ENCODE results near the gene NCAPG2.
"Not testable (repeated sequence)": the region's sequence is repeated elsewhere in the genome, so short reads cannot be mapped to it uniquely, and the experiment has no call there.

NCAPG2 gene

GRCh38 chr7:158633055-158633956, 71.3 kb downstream of the NCAPG2 start:
- DNase-seq (ENCODE audit: low spot score): no peak

- no peak for DNase-seq (ENCODE audit: low spot score)
These were observed 72.9 kb downstream of the NCAPG2 start for GRCh38 chr7:158631574-158632195.

GRCh38 chr7:158626289-158626688, 78.3 kb downstream of the NCAPG2 start:
- not testable (repeated sequence) for DNase-seq (ENCODE audit: low spot score)

- DNase-seq (ENCODE audit: low spot score): no peak
These were observed 81.4 kb downstream of the NCAPG2 start for GRCh38 chr7:158623241-158623640.

- DNase-seq (ENCODE audit: low spot score): no peak
These were observed 83.7 kb downstream of the NCAPG2 start for GRCh38 chr7:158620839-158621441.

- DNase-seq (ENCODE audit: low spot score): no peak
These were observed 84.2 kb downstream of the NCAPG2 start for GRCh38 chr7:158620418-158620817.

- DNase-seq (ENCODE audit: low spot score): no peak
These were observed 85.9 kb downstream of the NCAPG2 start for GRCh38 chr7:158618745-158619140.

- no peak for DNase-seq (ENCODE audit: low spot score)
These were observed 86.9 kb downstream of the NCAPG2 start for GRCh38 chr7:158617737-158618128.

- no peak for DNase-seq (ENCODE audit: low spot score)
These were observed 88.6 kb downstream of the NCAPG2 start for GRCh38 chr7:158616050-158616449.

- peak; percentile 76 for DNase-seq (ENCODE audit: low spot score)
These were observed 89.9 kb downstream of the NCAPG2 start for GRCh38 chr7:158614700-158615099.

- no peak for DNase-seq (ENCODE audit: low spot score)
These were observed 91.1 kb downstream of the NCAPG2 start for GRCh38 chr7:158613481-158613880.

- DNase-seq (ENCODE audit: low spot score): no peak
These were observed 92.1 kb downstream of the NCAPG2 start for GRCh38 chr7:158612546-158612945.

- no peak for DNase-seq (ENCODE audit: low spot score)
These were observed 93.1 kb downstream of the NCAPG2 start for GRCh38 chr7:158611541-158611940.

GRCh38 chr7:158609313-158609974, 95.2 kb downstream of the NCAPG2 start:
- no peak for DNase-seq (ENCODE audit: low spot score)

GRCh38 chr7:158607563-158607962, 97.0 kb downstream of the NCAPG2 start:
- no peak for DNase-seq (ENCODE audit: low spot score)

GRCh38 chr7:158606671-158607424, 97.8 kb downstream of the NCAPG2 start:
- no peak for DNase-seq (ENCODE audit: low spot score)

- DNase-seq (ENCODE audit: low spot score): no peak
These were observed 98.5 kb downstream of the NCAPG2 start for GRCh38 chr7:158606129-158606528.

- DNase-seq (ENCODE audit: low spot score): no peak
These were observed 100.5 kb downstream of the NCAPG2 start for GRCh38 chr7:158603773-158604755.

- no peak for DNase-seq (ENCODE audit: low spot score)
These were observed 101.5 kb downstream of the NCAPG2 start for GRCh38 chr7:158602905-158603772.

- DNase-seq (ENCODE audit: low spot score): no peak
These were observed 102.6 kb downstream of the NCAPG2 start for GRCh38 chr7:158602041-158602440.

Data from GM03348 (cell line).